ENCODE measurements around the gene PDGFC. TPM values are rescaled to one million over a fixed set of nuclear protein-coding genes. Genes with fewer than 3 reads are reported as not detected.

PDGFC gene
- total RNA-seq, 1 experiment from 2014 or later = 5.3 TPM

DNA sequence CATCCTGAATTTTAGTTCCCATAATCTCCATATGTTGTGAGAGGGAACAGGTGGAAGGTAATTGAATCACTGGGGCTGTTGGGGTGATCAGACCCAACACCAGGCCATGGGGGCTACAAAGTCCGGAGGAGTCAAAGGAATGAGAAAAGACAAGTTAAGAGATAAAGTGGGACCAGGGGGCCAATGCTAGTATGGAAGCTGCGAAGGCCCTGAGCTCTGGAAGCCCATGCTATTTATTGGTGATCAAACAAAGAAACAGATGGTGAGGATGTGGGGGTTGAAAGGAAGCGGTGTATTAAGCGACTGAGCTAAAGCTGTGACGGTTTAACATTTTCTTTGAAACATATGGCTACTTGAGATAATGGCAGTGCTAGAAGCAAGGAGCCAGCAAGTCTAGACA lies 132.8 kb downstream of the PDGFC start (continued):
- TF ChIP-seq ZNF138 (CRISPR knock-in tag; conservative IDR thresholded peaks at IDR 0.05) = no peak

DNA sequence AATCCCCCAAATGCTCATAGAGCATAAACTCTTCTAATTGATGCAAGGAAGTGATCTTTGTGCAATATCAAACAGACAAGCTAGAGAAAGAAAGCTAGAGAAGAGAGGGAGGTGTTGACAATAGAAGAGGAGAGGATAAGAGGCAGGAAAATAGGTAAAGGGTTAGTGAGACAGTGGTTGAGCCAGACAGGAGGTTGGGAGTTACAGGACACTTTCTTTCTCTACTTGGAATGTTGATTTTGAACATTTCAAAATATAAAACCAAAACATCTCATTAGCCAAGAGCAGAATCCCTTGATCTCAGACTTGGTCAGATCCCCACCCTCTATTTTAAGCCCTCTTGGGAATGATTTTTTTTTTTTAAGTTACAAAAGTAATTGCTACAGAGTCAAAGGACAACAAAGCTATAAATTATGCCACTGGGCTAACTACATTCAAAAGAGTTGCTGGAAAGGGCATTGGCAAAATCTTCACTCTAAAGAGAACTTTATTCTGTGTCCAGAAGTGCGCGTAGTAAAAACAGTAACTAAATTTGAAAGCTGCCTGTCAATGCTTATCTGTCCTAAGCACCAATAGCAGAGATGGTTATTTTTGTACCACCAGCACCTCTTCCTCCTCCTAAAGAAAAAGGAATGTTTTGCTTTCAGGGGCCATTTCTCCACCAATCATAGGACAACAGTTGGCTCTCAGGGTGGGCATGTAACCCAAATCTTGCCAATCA lies 133.8 kb downstream of the PDGFC start:
- POLR2A ChIA-PET = no interaction called here
- CTCF ChIA-PET = no interaction called here
- Mint-ChIP-seq H3K4me3 (no peak overlapping the region), H3K9me3 (peaks cover 53% of the 10 kb centered on the region), H3K36me3 (peaks cover 48% of the 10 kb centered on the region), H3K4me1 (no peaks in the 10 kb centered on the region), H3K27me3 (ENCODE audit: low read depth) (peaks cover 3% of the 10 kb centered on the region; the same call in 1 of the 2 replicates), H3K27ac (no peak overlapping the region)
- DNase-seq (ENCODE audit: low spot score) (no peak), ATAC-seq (no peak)
- TF ChIP-seq GABPB1 (CRISPR knock-in tag; IDR thresholded peaks at IDR 0.05) (no peak), NFE2L1 (CRISPR knock-in tag; IDR thresholded peaks at IDR 0.05) (no peak), ELF4 (CRISPR knock-in tag; IDR thresholded peaks at IDR 0.05; ENCODE audit: low read depth) (no peak), ZNF416 (CRISPR knock-in tag; IDR thresholded peaks at IDR 0.05) (no peak), NFYB (CRISPR knock-in tag; conservative IDR thresholded peaks at IDR 0.05; ENCODE audit: low read depth) (no peak)
- TF ChIP-seq, protein P1, sequence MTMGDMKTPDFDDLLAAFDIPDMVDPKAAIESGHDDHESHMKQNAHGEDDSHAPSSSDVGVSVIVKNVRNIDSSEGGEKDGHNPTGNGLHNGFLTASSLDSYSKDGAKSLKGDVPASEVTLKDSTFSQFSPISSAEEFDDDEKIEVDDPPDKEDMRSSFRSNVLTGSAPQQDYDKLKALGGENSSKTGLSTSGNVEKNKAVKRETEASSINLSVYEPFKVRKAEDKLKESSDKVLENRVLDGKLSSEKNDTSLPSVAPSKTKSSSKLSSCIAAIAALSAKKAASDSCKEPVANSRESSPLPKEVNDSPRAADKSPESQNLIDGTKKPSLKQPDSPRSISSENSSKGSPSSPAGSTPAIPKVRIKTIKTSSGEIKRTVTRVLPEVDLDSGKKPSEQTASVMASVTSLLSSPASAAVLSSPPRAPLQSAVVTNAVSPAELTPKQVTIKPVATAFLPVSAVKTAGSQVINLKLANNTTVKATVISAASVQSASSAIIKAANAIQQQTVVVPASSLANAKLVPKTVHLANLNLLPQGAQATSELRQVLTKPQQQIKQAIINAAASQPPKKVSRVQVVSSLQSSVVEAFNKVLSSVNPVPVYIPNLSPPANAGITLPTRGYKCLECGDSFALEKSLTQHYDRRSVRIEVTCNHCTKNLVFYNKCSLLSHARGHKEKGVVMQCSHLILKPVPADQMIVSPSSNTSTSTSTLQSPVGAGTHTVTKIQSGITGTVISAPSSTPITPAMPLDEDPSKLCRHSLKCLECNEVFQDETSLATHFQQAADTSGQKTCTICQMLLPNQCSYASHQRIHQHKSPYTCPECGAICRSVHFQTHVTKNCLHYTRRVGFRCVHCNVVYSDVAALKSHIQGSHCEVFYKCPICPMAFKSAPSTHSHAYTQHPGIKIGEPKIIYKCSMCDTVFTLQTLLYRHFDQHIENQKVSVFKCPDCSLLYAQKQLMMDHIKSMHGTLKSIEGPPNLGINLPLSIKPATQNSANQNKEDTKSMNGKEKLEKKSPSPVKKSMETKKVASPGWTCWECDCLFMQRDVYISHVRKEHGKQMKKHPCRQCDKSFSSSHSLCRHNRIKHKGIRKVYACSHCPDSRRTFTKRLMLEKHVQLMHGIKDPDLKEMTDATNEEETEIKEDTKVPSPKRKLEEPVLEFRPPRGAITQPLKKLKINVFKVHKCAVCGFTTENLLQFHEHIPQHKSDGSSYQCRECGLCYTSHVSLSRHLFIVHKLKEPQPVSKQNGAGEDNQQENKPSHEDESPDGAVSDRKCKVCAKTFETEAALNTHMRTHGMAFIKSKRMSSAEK (CRISPR knock-in tag; IDR thresholded peaks at IDR 0.05; ENCODE audit: borderline replicate concordance) = no peak
- TF ChIP-seq, protein P2, sequence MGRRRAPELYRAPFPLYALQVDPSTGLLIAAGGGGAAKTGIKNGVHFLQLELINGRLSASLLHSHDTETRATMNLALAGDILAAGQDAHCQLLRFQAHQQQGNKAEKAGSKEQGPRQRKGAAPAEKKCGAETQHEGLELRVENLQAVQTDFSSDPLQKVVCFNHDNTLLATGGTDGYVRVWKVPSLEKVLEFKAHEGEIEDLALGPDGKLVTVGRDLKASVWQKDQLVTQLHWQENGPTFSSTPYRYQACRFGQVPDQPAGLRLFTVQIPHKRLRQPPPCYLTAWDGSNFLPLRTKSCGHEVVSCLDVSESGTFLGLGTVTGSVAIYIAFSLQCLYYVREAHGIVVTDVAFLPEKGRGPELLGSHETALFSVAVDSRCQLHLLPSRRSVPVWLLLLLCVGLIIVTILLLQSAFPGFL (CRISPR knock-in tag; IDR thresholded peaks at IDR 0.05; ENCODE audit: borderline replicate concordance) = no peak
- TF ChIP-seq, protein P3, sequence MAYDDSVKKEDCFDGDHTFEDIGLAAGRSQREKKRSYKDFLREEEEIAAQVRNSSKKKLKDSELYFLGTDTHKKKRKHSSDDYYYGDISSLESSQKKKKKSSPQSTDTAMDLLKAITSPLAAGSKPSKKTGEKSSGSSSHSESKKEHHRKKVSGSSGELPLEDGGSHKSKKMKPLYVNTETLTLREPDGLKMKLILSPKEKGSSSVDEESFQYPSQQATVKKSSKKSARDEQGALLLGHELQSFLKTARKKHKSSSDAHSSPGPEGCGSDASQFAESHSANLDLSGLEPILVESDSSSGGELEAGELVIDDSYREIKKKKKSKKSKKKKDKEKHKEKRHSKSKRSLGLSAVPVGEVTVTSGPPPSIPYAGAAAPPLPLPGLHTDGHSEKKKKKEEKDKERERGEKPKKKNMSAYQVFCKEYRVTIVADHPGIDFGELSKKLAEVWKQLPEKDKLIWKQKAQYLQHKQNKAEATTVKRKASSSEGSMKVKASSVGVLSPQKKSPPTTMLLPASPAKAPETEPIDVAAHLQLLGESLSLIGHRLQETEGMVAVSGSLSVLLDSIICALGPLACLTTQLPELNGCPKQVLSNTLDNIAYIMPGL (CRISPR knock-in tag; IDR thresholded peaks at IDR 0.05) = no peak
- TF ChIP-seq, protein P4, sequence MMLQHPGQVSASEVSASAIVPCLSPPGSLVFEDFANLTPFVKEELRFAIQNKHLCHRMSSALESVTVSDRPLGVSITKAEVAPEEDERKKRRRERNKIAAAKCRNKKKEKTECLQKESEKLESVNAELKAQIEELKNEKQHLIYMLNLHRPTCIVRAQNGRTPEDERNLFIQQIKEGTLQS (CRISPR knock-in tag; conservative IDR thresholded peaks at IDR 0.05) = no peak

DNA sequence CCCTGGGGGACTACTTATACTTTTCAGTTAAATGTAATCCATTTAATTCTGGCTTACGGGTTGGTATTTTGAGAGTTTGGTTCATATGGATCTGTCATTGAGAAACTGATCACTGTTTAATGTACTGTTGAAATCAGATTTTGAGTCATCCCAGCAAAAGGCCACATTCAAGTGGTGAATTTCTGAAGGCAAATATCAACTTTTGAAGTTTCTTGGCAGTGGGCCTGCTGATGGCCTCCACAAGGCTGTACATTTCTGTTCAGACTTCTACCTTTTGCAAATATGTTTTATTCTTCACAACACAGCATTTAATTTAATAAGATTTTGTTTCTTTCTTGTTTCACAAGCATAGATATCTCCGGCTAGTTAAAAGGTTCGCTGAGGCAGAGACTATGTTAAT lies 138.7 kb downstream of the PDGFC start:
- no peak for ATAC-seq
- H3K4me3 Mint-ChIP-seq = no peak overlapping the region
- ChIA-PET CTCF (no interaction called here), POLR2A (no interaction called here)
- H3K27ac Mint-ChIP-seq = no peak overlapping the region
- peaks cover 7% of the 10 kb centered on the region for H3K36me3 Mint-ChIP-seq
- no peaks in the 10 kb centered on the region for H3K4me1 Mint-ChIP-seq
- H3K27me3 Mint-ChIP-seq (ENCODE audit: low read depth) = no peaks in the 10 kb centered on the region
- H3K9me3 Mint-ChIP-seq = peaks cover 7% of the 10 kb centered on the region
- no peak for DNase-seq (ENCODE audit: low spot score)
- TF ChIP-seq ESRRA (CRISPR knock-in tag; IDR thresholded peaks at IDR 0.05; ENCODE audit: borderline replicate concordance) = no peak
- no peak for TF ChIP-seq TCF7 (CRISPR knock-in tag; IDR thresholded peaks at IDR 0.05; ENCODE audit: low read depth)
- no peak for TF ChIP-seq SP1 (CRISPR knock-in tag; conservative IDR thresholded peaks at IDR 0.05)
- TF ChIP-seq, protein P5, sequence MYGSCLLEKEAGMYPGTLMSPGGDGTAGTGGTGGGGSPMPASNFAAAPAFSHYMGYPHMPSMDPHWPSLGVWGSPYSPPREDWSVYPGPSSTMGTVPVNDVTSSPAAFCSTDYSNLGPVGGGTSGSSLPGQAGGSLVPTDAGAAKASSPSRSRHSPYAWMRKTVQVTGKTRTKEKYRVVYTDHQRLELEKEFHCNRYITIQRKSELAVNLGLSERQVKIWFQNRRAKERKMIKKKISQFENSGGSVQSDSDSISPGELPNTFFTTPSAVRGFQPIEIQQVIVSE (CRISPR knock-in tag; IDR thresholded peaks at IDR 0.05; ENCODE audit: borderline replicate concordance) = no peak
- no peak for TF ChIP-seq MXD4 (CRISPR knock-in tag; IDR thresholded peaks at IDR 0.05; ENCODE audit: borderline replicate concordance)
- TF ChIP-seq, protein P6, sequence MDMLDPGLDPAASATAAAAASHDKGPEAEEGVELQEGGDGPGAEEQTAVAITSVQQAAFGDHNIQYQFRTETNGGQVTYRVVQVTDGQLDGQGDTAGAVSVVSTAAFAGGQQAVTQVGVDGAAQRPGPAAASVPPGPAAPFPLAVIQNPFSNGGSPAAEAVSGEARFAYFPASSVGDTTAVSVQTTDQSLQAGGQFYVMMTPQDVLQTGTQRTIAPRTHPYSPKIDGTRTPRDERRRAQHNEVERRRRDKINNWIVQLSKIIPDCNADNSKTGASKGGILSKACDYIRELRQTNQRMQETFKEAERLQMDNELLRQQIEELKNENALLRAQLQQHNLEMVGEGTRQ (CRISPR knock-in tag; IDR thresholded peaks at IDR 0.05) = no peak
- TF ChIP-seq ZNF416 (CRISPR knock-in tag; IDR thresholded peaks at IDR 0.05) = no peak
- no peak for TF ChIP-seq ZNF219 (CRISPR knock-in tag; IDR thresholded peaks at IDR 0.05; ENCODE audit: borderline replicate concordance)
- no peak for TF ChIP-seq TEAD4 (CRISPR knock-in tag; IDR thresholded peaks at IDR 0.05)
- TF ChIP-seq, protein P7, sequence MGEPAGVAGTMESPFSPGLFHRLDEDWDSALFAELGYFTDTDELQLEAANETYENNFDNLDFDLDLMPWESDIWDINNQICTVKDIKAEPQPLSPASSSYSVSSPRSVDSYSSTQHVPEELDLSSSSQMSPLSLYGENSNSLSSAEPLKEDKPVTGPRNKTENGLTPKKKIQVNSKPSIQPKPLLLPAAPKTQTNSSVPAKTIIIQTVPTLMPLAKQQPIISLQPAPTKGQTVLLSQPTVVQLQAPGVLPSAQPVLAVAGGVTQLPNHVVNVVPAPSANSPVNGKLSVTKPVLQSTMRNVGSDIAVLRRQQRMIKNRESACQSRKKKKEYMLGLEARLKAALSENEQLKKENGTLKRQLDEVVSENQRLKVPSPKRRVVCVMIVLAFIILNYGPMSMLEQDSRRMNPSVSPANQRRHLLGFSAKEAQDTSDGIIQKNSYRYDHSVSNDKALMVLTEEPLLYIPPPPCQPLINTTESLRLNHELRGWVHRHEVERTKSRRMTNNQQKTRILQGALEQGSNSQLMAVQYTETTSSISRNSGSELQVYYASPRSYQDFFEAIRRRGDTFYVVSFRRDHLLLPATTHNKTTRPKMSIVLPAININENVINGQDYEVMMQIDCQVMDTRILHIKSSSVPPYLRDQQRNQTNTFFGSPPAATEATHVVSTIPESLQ (CRISPR knock-in tag; IDR thresholded peaks at IDR 0.05) = no peak
- no peak for TF ChIP-seq ZNF138 (CRISPR knock-in tag; conservative IDR thresholded peaks at IDR 0.05)
- TF ChIP-seq, protein P8, sequence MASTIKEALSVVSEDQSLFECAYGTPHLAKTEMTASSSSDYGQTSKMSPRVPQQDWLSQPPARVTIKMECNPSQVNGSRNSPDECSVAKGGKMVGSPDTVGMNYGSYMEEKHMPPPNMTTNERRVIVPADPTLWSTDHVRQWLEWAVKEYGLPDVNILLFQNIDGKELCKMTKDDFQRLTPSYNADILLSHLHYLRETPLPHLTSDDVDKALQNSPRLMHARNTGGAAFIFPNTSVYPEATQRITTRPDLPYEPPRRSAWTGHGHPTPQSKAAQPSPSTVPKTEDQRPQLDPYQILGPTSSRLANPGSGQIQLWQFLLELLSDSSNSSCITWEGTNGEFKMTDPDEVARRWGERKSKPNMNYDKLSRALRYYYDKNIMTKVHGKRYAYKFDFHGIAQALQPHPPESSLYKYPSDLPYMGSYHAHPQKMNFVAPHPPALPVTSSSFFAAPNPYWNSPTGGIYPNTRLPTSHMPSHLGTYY (CRISPR knock-in tag; IDR thresholded peaks at IDR 0.05) = no peak

All from WTC11 (cell line).